ENCODE results near the gene RBM46.

- TF ChIP-seq CTCF (IDR thresholded peaks at IDR 0.05; ENCODE audit: insufficient read depth, low read length, poor library complexity, severe bottlenecking) (no peak), EZH2phosphoT487 (conservative IDR thresholded peaks at IDR 0.05; ENCODE audit: low read length) (no peak)
Measured at GRCh38 chr4:154858166-154858565, 77.1 kb downstream of the RBM46 start.

Measured in SU-DHL-6 (cell line).